T-helper 17 cell (primary cell): Measurements from ENCODE around the gene PVR. TPM values are rescaled to one million over a fixed set of nuclear protein-coding genes. Genes with fewer than 3 reads are reported as not detected.

Experiments
- ATAC-seq: fragments of 150-1000 bp; cut with Tn5 transposase; 2 replicates; pipeline ENCODE4 v1.10.0; 2021; ENCODE audit warnings: mild to moderate bottlenecking, moderate library complexity
- DNase-seq, 3 donors: peaks; one replicate each; pipeline versions ENCODE4 v3.0.0 to v3.0.0-alpha.2; 2020 to 2021
- H3K9me3 ChIP-seq: one replicate; pipeline ENCODE4 v1.7.0; 2013; ENCODE audit warnings: low read length, mild to moderate bottlenecking; ENCODE audit not compliant: control insufficient read depth, poor library complexity, severe bottlenecking
- H3K27ac Mint-ChIP-seq: one replicate; pipeline ENCODE4 v1.8.0; 2022; ENCODE audit warnings: mild to moderate bottlenecking, moderate library complexity, mixed read lengths
- H3K27me3 Mint-ChIP-seq: one replicate; pipeline ENCODE4 v1.8.0; 2022; ENCODE audit warnings: mixed read lengths
- H3K36me3 Mint-ChIP-seq: one replicate; pipeline ENCODE4 v1.8.0; 2022; ENCODE audit warnings: low read depth, mixed read lengths
- H3K4me1 Mint-ChIP-seq: one replicate; pipeline ENCODE4 v1.8.0; 2022; ENCODE audit warnings: mild to moderate bottlenecking, mixed read lengths
- H3K4me3 Mint-ChIP-seq: one replicate; pipeline ENCODE4 v1.8.0; 2022; ENCODE audit warnings: mild to moderate bottlenecking, moderate library complexity, mixed read lengths
- total RNA-seq, 4 donors: library from RNA in 2 of 4; stranded (reverse) in 2 of 4; gene quantifications; one replicate each; pipeline ENCODE4 v1.2.3 and lab custom pipeline; 2022 to 2026

PVR gene
- total RNA-seq (under 1 TPM; 0.70 to 0.94 TPM), total RNA-seq (lab: John Stamatoyannopoulos, UW) (0.58 to 0.60 reads per million in 2 donors)

- Mint-ChIP-seq H3K4me1 (peaks cover 4% of the 10 kb centered on the region), H3K27ac (no peak within 1 kb of the TSS), H3K36me3 (no peaks in the 10 kb centered on the region), H3K4me3 (peak within 1 kb of the TSS; percentile 73), H3K27me3 (peaks cover 42% of the 10 kb centered on the region)
- no peaks in the 10 kb centered on the region for H3K9me3 ChIP-seq
- DNase-seq (no peak), ATAC-seq (peak; percentile 46)
Observed at GRCh38 chr19:44643605-44644401, at the start of gene PVR. Gene PVR, plus strand, starts transcription at chr19:44643910. Its CDS starts 187 bp downstream, at chr19:44644097.

GRCh38 chr19:44596428-44597130, 47.1 kb upstream of the PVR start:
- Mint-ChIP-seq H3K4me1 (no peaks in the 10 kb centered on the region), H3K4me3 (no peak overlapping the region), H3K36me3 (no peaks in the 10 kb centered on the region), H3K27me3 (no peaks in the 10 kb centered on the region), H3K27ac (no peak overlapping the region)
- no peak for ATAC-seq
- DNase-seq, result no peak
- H3K9me3 ChIP-seq, result no peaks in the 10 kb centered on the region

GRCh38 chr19:44597131-44597491, 46.6 kb upstream of the PVR start:
- no peaks in the 10 kb centered on the region for H3K27me3 Mint-ChIP-seq
- H3K36me3 Mint-ChIP-seq, result no peaks in the 10 kb centered on the region
- DNase-seq (no peak), ATAC-seq (no peak)
- no peaks in the 10 kb centered on the region for H3K4me1 Mint-ChIP-seq
- H3K9me3 ChIP-seq, result no peaks in the 10 kb centered on the region
- no peak overlapping the region for H3K4me3 Mint-ChIP-seq
- H3K27ac Mint-ChIP-seq, result no peak overlapping the region

- Mint-ChIP-seq H3K4me1 (no peaks in the 10 kb centered on the region), H3K4me3 (no peak overlapping the region), H3K27me3 (no peaks in the 10 kb centered on the region), H3K27ac (no peak overlapping the region), H3K36me3 (peaks cover 2% of the 10 kb centered on the region)
- ATAC-seq, result no peak
- DNase-seq, result no peak
- H3K9me3 ChIP-seq, result no peaks in the 10 kb centered on the region
Observed at GRCh38 chr19:44598355-44598754, 45.4 kb upstream of the PVR start.

- no peak for ATAC-seq
- Mint-ChIP-seq H3K4me1 (no peaks in the 10 kb centered on the region), H3K27me3 (no peaks in the 10 kb centered on the region), H3K36me3 (peaks cover 2% of the 10 kb centered on the region), H3K4me3 (no peak overlapping the region), H3K27ac (no peak overlapping the region)
- H3K9me3 ChIP-seq, result no peaks in the 10 kb centered on the region
- no peak for DNase-seq
Observed at GRCh38 chr19:44598880-44599279, 44.8 kb upstream of the PVR start.

GRCh38 chr19:44600466-44600865, 43.2 kb upstream of the PVR start:
- H3K9me3 ChIP-seq, result no peaks in the 10 kb centered on the region
- Mint-ChIP-seq H3K27ac (no peak overlapping the region), H3K4me3 (no peak overlapping the region), H3K4me1 (no peaks in the 10 kb centered on the region), H3K36me3 (peaks cover 2% of the 10 kb centered on the region), H3K27me3 (peaks cover 4% of the 10 kb centered on the region)
- ATAC-seq (no peak), DNase-seq (no peak)

- no peak overlapping the region for H3K27ac Mint-ChIP-seq
- no peaks in the 10 kb centered on the region for H3K9me3 ChIP-seq
- H3K27me3 Mint-ChIP-seq, result peaks cover 4% of the 10 kb centered on the region
- no peak overlapping the region for H3K4me3 Mint-ChIP-seq
- H3K36me3 Mint-ChIP-seq, result peaks cover 2% of the 10 kb centered on the region
- ATAC-seq (no peak), DNase-seq (no peak)
- H3K4me1 Mint-ChIP-seq, result no peaks in the 10 kb centered on the region
Observed at GRCh38 chr19:44602081-44602480, 41.6 kb upstream of the PVR start.

- Mint-ChIP-seq H3K4me1 (no peaks in the 10 kb centered on the region), H3K36me3 (peaks cover 2% of the 10 kb centered on the region), H3K27me3 (peaks cover 4% of the 10 kb centered on the region), H3K4me3 (no peak overlapping the region), H3K27ac (no peak overlapping the region)
- DNase-seq (no peak), ATAC-seq (no peak)
- no peaks in the 10 kb centered on the region for H3K9me3 ChIP-seq
Observed at GRCh38 chr19:44603201-44603945, 40.3 kb upstream of the PVR start.

GRCh38 chr19:44604241-44604640, 39.5 kb upstream of the PVR start:
- no peak for DNase-seq
- ATAC-seq, result no peak
- H3K4me1 Mint-ChIP-seq, result no peaks in the 10 kb centered on the region
- peaks cover 2% of the 10 kb centered on the region for H3K36me3 Mint-ChIP-seq
- H3K9me3 ChIP-seq, result no peaks in the 10 kb centered on the region
- H3K27me3 Mint-ChIP-seq, result peaks cover 9% of the 10 kb centered on the region
- no peak overlapping the region for H3K4me3 Mint-ChIP-seq
- no peak overlapping the region for H3K27ac Mint-ChIP-seq

GRCh38 chr19:44605547-44605946, 38.2 kb upstream of the PVR start:
- Mint-ChIP-seq H3K27me3 (peaks cover 15% of the 10 kb centered on the region), H3K27ac (no peak overlapping the region), H3K4me1 (no peaks in the 10 kb centered on the region), H3K36me3 (peaks cover 2% of the 10 kb centered on the region), H3K4me3 (no peak overlapping the region)
- no peak for ATAC-seq
- no peaks in the 10 kb centered on the region for H3K9me3 ChIP-seq
- DNase-seq, result no peak

- DNase-seq, result no peak
- H3K4me1 Mint-ChIP-seq, result no peaks in the 10 kb centered on the region
- no peak overlapping the region for H3K4me3 Mint-ChIP-seq
- no peaks in the 10 kb centered on the region for H3K9me3 ChIP-seq
- no peak overlapping the region for H3K27ac Mint-ChIP-seq
- H3K27me3 Mint-ChIP-seq, result peaks cover 22% of the 10 kb centered on the region
- no peak for ATAC-seq
- H3K36me3 Mint-ChIP-seq, result peaks cover 2% of the 10 kb centered on the region
Observed at GRCh38 chr19:44607049-44607448, 36.7 kb upstream of the PVR start.

GRCh38 chr19:44607917-44608316, 35.8 kb upstream of the PVR start:
- ATAC-seq (no peak), DNase-seq (no peak)
- no peak overlapping the region for H3K4me3 Mint-ChIP-seq
- no peaks in the 10 kb centered on the region for H3K9me3 ChIP-seq
- H3K36me3 Mint-ChIP-seq, result no peaks in the 10 kb centered on the region
- peaks cover 28% of the 10 kb centered on the region for H3K27me3 Mint-ChIP-seq
- H3K4me1 Mint-ChIP-seq, result no peaks in the 10 kb centered on the region
- H3K27ac Mint-ChIP-seq, result no peak overlapping the region

- H3K4me1 Mint-ChIP-seq, result no peaks in the 10 kb centered on the region
- H3K36me3 Mint-ChIP-seq, result no peaks in the 10 kb centered on the region
- no peak for ATAC-seq
- peaks cover 28% of the 10 kb centered on the region for H3K27me3 Mint-ChIP-seq
- H3K4me3 Mint-ChIP-seq, result no peak overlapping the region
- no peaks in the 10 kb centered on the region for H3K9me3 ChIP-seq
- H3K27ac Mint-ChIP-seq, result no peak overlapping the region
- no peak for DNase-seq
Observed at GRCh38 chr19:44608391-44608821, 35.3 kb upstream of the PVR start.
